Measurements from ENCODE around the gene RPGRIP1L.

DNA sequence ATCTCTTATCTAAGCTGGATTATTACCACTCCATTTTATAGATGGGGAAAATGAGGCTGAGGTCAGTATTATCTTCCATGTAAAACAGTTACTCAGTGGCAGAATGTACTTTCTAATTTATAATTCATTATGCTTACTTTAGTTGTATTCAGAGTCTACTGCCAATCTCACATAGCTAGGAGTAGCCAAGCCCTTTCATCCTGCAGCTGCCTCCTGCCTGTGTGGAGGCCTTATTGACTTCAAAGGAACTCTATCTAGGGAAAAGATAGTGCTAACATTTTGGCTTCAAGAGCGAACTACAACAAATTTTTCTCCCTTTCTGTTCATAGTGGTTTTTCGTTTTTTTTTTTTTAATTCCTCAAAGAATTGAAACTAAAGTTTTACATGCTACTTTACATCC, 12.9 kb downstream of the RPGRIP1L start:
- TF ChIP-seq GABPB1 (CRISPR knock-in tag; IDR thresholded peaks at IDR 0.05) (no peak), SNAPC2 (CRISPR knock-in tag; IDR thresholded peaks at IDR 0.05) (no peak), EHMT2 (IDR thresholded peaks at IDR 0.05; ENCODE audit: borderline replicate concordance, low read depth, low read length) (no peak), EZH2 (conservative IDR thresholded peaks at IDR 0.05; ENCODE audit: low read depth, low read length) (no peak), ZNF629 (CRISPR knock-in tag; conservative IDR thresholded peaks at IDR 0.05) (no peak), TSC22D2 (CRISPR knock-in tag; IDR thresholded peaks at IDR 0.05; ENCODE audit: borderline replicate concordance) (no peak), ZNF292 (CRISPR knock-in tag; IDR thresholded peaks at IDR 0.05; ENCODE audit: borderline replicate concordance, low read depth) (no peak), CREB1 (IDR thresholded peaks at IDR 0.05) (no peak), CREB1 (CRISPR knock-in tag; IDR thresholded peaks at IDR 0.05) (no peak), SIX4 (CRISPR knock-in tag; IDR thresholded peaks at IDR 0.05) (no peak), ZMYM3 (CRISPR knock-in tag; IDR thresholded peaks at IDR 0.05) (no peak), RBM39 (IDR thresholded peaks at IDR 0.05; ENCODE audit: low read depth, low read length, poor library complexity, severe bottlenecking) (no peak), FOXP1 (IDR thresholded peaks at IDR 0.05) (no peak), FOXP1 (CRISPR knock-in tag; IDR thresholded peaks at IDR 0.05) (no peak)
- TF ChIP-seq, protein P1, sequence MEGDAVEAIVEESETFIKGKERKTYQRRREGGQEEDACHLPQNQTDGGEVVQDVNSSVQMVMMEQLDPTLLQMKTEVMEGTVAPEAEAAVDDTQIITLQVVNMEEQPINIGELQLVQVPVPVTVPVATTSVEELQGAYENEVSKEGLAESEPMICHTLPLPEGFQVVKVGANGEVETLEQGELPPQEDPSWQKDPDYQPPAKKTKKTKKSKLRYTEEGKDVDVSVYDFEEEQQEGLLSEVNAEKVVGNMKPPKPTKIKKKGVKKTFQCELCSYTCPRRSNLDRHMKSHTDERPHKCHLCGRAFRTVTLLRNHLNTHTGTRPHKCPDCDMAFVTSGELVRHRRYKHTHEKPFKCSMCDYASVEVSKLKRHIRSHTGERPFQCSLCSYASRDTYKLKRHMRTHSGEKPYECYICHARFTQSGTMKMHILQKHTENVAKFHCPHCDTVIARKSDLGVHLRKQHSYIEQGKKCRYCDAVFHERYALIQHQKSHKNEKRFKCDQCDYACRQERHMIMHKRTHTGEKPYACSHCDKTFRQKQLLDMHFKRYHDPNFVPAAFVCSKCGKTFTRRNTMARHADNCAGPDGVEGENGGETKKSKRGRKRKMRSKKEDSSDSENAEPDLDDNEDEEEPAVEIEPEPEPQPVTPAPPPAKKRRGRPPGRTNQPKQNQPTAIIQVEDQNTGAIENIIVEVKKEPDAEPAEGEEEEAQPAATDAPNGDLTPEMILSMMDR (CRISPR knock-in tag; IDR thresholded peaks at IDR 0.05), result no peak
